CD14-positive monocyte (primary cell): ENCODE data around the gene DENND4B. TPM values are rescaled to one million over a fixed set of nuclear protein-coding genes. Genes with fewer than 3 reads are reported as not detected.

ENCODE experiments used
- DNase-seq, 3 donors: peaks; one replicate each; pipeline ENCODE4 v3.0.0-alpha.2; 2011 to 2022
- H2AFZ ChIP-seq: 2 replicates; pipeline ENCODE4 v1.6.0; 2012; ENCODE audit warnings: mild to moderate bottlenecking, low read depth, low read length, inconsistent platforms; ENCODE audit not compliant: insufficient read depth, poor library complexity, severe bottlenecking
- H3K27ac ChIP-seq, 2 donors: 1 replicate in 1 of 2; 2 replicates in 1 of 2; pipeline ENCODE4 v1.5.1; 2012 to 2013; ENCODE audit warnings: low read length in 2 of 2, control low read depth in 1 of 2, inconsistent platforms in 1 of 2, low read depth in 1 of 2, mild to moderate bottlenecking in 1 of 2
- H3K27me3 ChIP-seq, 2 donors: one replicate each; pipeline versions ENCODE4 v1.6.0 to v1.6.1; 2011 to 2013; ENCODE audit warnings: low read length in 2 of 2; ENCODE audit not compliant: control insufficient read depth in 2 of 2, insufficient read depth in 2 of 2
- H3K36me3 ChIP-seq, 2 donors: replicated peaks in 1 of 2; 1 replicate in 1 of 2; 2 replicates in 1 of 2; pipeline versions ENCODE4 v1.5.1 to v1.6.1; 2012 to 2013; ENCODE audit warnings: low read length in 2 of 2, control low read depth in 1 of 2, inconsistent platforms in 1 of 2, mild to moderate bottlenecking in 1 of 2; ENCODE audit not compliant: insufficient read depth in 2 of 2, control insufficient read depth in 1 of 2
- H3K4me1 ChIP-seq, 2 donors: 1 replicate in 1 of 2; 2 replicates in 1 of 2; pipeline versions ENCODE4 v1.5.1 to v1.6.1; 2012 to 2013; ENCODE audit warnings: low read length in 2 of 2, control low read depth in 1 of 2, inconsistent platforms in 1 of 2, mild to moderate bottlenecking in 1 of 2, moderate library complexity in 1 of 2; ENCODE audit not compliant: insufficient read depth in 2 of 2, control insufficient read depth in 1 of 2
- H3K4me2 ChIP-seq: replicated peaks from 2 replicates; pipeline ENCODE3; 2012; ENCODE audit warnings: low read length, moderate library complexity, mild to moderate bottlenecking; ENCODE audit not compliant: poor library complexity, severe bottlenecking; ENCODE audit errors: extremely low read depth
- H3K4me3 ChIP-seq, 3 experiments: fragments of 200-600 bp in 1 of 3; sonication (generic) in 1 of 3; replicated peaks in 1 of 3; 1 replicate in 2 of 3; 2 replicates in 1 of 3; pipeline ENCODE4 v1.5.1; 2011 to 2013; ENCODE audit warnings: low read length in 3 of 3, mild to moderate bottlenecking in 3 of 3, control low read depth in 2 of 3, low read depth in 2 of 3, inconsistent platforms in 1 of 3, moderate library complexity in 1 of 3
- H3K79me2 ChIP-seq: 2 replicates; pipeline ENCODE4 v1.6.0; 2012; ENCODE audit warnings: mild to moderate bottlenecking, control low read depth, inconsistent platforms, low read length, moderate library complexity; ENCODE audit not compliant: insufficient read depth
- H3K9ac ChIP-seq: 2 replicates; pipeline ENCODE4 v1.6.0; 2017; ENCODE audit warnings: low read length, mild to moderate bottlenecking; ENCODE audit not compliant: insufficient read depth, poor library complexity, severe bottlenecking
- H3K9me3 ChIP-seq, 2 donors: replicated peaks in 1 of 2; 1 replicate in 1 of 2; 2 replicates in 1 of 2; pipeline versions ENCODE4 v1.5.1 to v1.6.1; 2012 to 2013; ENCODE audit warnings: low read length in 2 of 2, control low read depth in 1 of 2; ENCODE audit not compliant: control insufficient read depth in 1 of 2, insufficient read depth in 1 of 2
- H4K20me1 ChIP-seq: 2 replicates; pipeline ENCODE4 v1.6.0; 2012; ENCODE audit warnings: mild to moderate bottlenecking, low read length, control low read depth, moderate library complexity; ENCODE audit not compliant: insufficient read depth
- H3K27ac Mint-ChIP-seq, 7 donors: one replicate each; pipeline ENCODE4 v1.8.0; 2020; ENCODE audit warnings: mild to moderate bottlenecking in 7 of 7, mixed read lengths in 7 of 7, moderate library complexity in 6 of 7, inconsistent platforms in 2 of 7
- H3K27me3 Mint-ChIP-seq, 3 donors: one replicate each; pipeline ENCODE4 v1.8.0; 2021 to 2022; ENCODE audit warnings: low read depth in 3 of 3, mild to moderate bottlenecking in 3 of 3, mixed read lengths in 3 of 3, moderate library complexity in 3 of 3, inconsistent platforms in 1 of 3
- H3K36me3 Mint-ChIP-seq, 2 donors: one replicate each; pipeline ENCODE4 v1.8.0; 2020; ENCODE audit warnings: mixed read lengths in 2 of 2, inconsistent platforms in 1 of 2, mild to moderate bottlenecking in 1 of 2
- H3K4me1 Mint-ChIP-seq: one replicate; pipeline ENCODE4 v1.8.0; 2020; ENCODE audit warnings: mild to moderate bottlenecking, mixed read lengths
- H3K4me3 Mint-ChIP-seq, 2 donors: one replicate each; pipeline ENCODE4 v1.8.0; 2020; ENCODE audit warnings: mild to moderate bottlenecking in 2 of 2, mixed read lengths in 2 of 2, moderate library complexity in 1 of 2
- H3K9me3 Mint-ChIP-seq, 7 donors: one replicate each; pipeline ENCODE4 v1.8.0; 2020 to 2022; ENCODE audit warnings: mixed read lengths in 7 of 7, mild to moderate bottlenecking in 6 of 7, moderate library complexity in 6 of 7, inconsistent platforms in 2 of 7
- WGBS: methylation state at CpG from one replicate; pipeline ENCODE4 v1.1.5; 2013; ENCODE audit warnings: missing lambda C conversion rate; ENCODE audit not compliant: insufficient coverage; 5-methylcytosine and 5-hydroxymethylcytosine counted together
- intact Hi-C, 2 donors: fragments of 100-400 bp; cut with micrococcal nuclease; formaldehyde crosslinking; loops; one replicate each; pipeline versions ENCODE4 v1.15.0 to v1.15.1; 2023
- polyA plus RNA-seq, 3 donors: library from polyadenylated mRNA; depleted of rRNA in 1 of 3; unstranded in 2 of 3; stranded (reverse) in 1 of 3; fragments of 300-500 nt in 2 of 3; fragments of >200 nt in 1 of 3; fragmentation: Illumina TruSeq in 2 of 3; gene quantifications; 1 replicate in 2 of 3; 2 replicates in 1 of 3; pipeline ENCODE4 v1.2.3, GENCODE V29; 2012 to 2021
- TF ChIP-seq, protein P1 (sequence below): fragments of 200-600 bp; IDR thresholded peaks from one replicate; pipeline ENCODE4 v1.8.0; 2022; ENCODE audit warnings: antibody characterized with exemption, mild to moderate bottlenecking

The DENND4B gene
- polyA plus RNA-seq, 3 donors = 7.8 to 324 (median 10.9) TPM

DNA sequence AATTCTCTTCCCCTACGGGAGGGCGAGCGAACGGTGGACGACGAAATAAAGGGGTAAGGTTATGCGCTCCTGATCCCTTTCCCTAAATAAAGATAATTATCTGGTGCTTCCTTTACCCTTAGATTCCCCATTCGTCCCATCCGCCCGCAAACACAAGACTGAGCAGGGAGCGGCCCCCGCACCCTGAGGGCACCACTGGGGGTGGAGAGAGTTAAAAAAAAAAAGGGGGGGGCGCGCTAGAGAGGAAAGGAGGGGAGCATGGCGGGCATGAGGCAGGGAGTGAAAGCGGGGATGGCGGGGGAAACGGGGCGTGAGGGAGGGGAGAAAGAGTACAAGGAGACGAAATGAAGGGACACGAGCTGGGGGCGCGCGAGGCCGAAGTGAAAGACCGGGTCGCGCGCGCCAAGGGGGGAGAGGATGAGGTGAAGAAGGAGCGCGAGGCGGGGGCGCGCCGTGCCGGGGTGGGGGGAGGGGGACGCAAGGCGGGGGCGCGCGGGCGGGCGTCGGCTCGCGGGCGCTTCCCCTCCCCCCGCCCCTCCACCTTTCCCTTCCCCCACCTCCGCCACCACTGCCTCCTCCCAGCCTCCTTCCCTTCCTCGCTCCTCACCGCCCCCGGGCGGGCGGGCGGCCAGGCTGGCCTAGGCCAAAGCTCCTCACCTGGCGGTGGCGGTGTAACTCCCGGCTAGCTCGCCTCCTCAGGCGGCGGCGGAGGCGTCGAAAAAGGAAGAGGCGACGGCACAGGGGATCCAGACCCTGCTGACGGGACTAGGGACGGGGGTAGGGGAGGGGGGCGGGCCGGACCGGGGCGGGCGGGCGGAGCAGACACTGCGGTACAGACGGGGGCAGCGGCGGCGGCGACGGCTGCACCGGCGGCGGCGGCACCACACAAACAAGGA, 24.2 kb downstream of the DENND4B start:
- H3K27ac Mint-ChIP-seq = peak overlapping the region; percentile 72 to 97 (median 91)

DNA sequence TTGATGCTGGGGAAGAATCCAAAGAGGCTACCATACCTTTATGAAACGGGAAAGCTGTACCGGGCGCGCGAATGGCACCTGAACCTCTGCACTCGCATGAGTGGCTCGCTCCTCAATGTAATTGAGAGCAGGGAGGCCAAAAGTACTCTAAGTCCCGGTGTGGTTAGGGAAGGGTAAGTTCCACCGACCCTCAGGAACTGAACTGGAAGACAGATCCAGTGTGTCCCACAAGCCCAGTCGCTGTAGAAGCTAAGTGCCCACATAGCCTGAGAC, 24.8 kb downstream of the DENND4B start:
- peaks cover 31 to 39% of the 10 kb centered on the region in 2 donors for H3K4me1 ChIP-seq

More for the DNA sequence above, 24.2 kb downstream of the DENND4B start:
- H3K79me2 ChIP-seq = peaks cover 53% of the 10 kb centered on the region
- peak overlapping the region; percentile 72 for H2AFZ ChIP-seq
- DNase-seq = peak in 2 of 3 donors; percentile 21 to 28
- intact Hi-C loops = loop anchor here (2.0 to 5.0 kb wide), 4 partner anchors 22 to 115 kb away; partner anchors contain the start of genes CRTC2 (in 1 of the 2) and RAB13 (in 1 of the 2)
- no peaks in the 10 kb centered on the region for H3K9me3 ChIP-seq
- no peaks in the 10 kb centered on the region for H3K27me3 ChIP-seq
- Mint-ChIP-seq H3K4me3 (peak overlapping the region; percentile 92 to 95), H3K9me3 (no peaks in the 10 kb centered on the region), H3K27me3 (peaks cover 0 to 3% (median 0%) of the 10 kb centered on the region in 3 donors), H3K4me1 (peaks cover 40% of the 10 kb centered on the region), H3K36me3 (peaks cover 14 to 26% of the 10 kb centered on the region in 2 donors)
- WGBS = under 1% methylated on average over 22 of the region's 86 CpGs
- TF ChIP-seq, protein P1, sequence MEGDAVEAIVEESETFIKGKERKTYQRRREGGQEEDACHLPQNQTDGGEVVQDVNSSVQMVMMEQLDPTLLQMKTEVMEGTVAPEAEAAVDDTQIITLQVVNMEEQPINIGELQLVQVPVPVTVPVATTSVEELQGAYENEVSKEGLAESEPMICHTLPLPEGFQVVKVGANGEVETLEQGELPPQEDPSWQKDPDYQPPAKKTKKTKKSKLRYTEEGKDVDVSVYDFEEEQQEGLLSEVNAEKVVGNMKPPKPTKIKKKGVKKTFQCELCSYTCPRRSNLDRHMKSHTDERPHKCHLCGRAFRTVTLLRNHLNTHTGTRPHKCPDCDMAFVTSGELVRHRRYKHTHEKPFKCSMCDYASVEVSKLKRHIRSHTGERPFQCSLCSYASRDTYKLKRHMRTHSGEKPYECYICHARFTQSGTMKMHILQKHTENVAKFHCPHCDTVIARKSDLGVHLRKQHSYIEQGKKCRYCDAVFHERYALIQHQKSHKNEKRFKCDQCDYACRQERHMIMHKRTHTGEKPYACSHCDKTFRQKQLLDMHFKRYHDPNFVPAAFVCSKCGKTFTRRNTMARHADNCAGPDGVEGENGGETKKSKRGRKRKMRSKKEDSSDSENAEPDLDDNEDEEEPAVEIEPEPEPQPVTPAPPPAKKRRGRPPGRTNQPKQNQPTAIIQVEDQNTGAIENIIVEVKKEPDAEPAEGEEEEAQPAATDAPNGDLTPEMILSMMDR = no peak
- H4K20me1 ChIP-seq = peaks cover 39% of the 10 kb centered on the region
- H3K4me1 ChIP-seq = peaks cover 31 to 39% of the 10 kb centered on the region in 2 donors
- peak overlapping the region; percentile 65 for H3K9ac ChIP-seq
- H3K27ac ChIP-seq = peak overlapping the region; percentile 49 to 74
- H3K4me3 ChIP-seq = peak overlapping the region; percentile 74 to 83 (median 80)
- H3K4me2 ChIP-seq = peak overlapping the region; percentile 79
- H3K36me3 ChIP-seq = peaks cover 0 to 17% of the 10 kb centered on the region in 2 donors

More for the DNA sequence above, 24.8 kb downstream of the DENND4B start:
- Histone ChIP-seq H3K9me3 (no peaks in the 10 kb centered on the region), H2AFZ (peak overlapping the region; percentile 72), H3K4me3 (peak overlapping the region; percentile 74 to 83 (median 80)), H4K20me1 (peaks cover 45% of the 10 kb centered on the region), H3K27me3 (no peaks in the 10 kb centered on the region), H3K27ac (peak overlapping the region; percentile 22 to 74), H3K36me3 (peaks cover 0 to 17% of the 10 kb centered on the region in 2 donors), H3K9ac (peak overlapping the region; percentile 65), H3K79me2 (peaks cover 59% of the 10 kb centered on the region), H3K4me2 (peak overlapping the region; percentile 79)
- Mint-ChIP-seq H3K9me3 (no peaks in the 10 kb centered on the region), H3K4me3 (peak overlapping the region; percentile 92 to 95), H3K27ac (peak overlapping the region; percentile 72 to 91 (median 87)), H3K27me3 (peaks cover 0 to 3% (median 0%) of the 10 kb centered on the region in 3 donors), H3K36me3 (peaks cover 14 to 26% of the 10 kb centered on the region in 2 donors), H3K4me1 (peaks cover 40% of the 10 kb centered on the region)
- DNase-seq = no peak
- 7% methylated on average over 7 of the region's 10 CpGs for WGBS
- TF ChIP-seq, protein P1 = no peak
- intact Hi-C loops = loop anchor here (2.0 to 5.0 kb wide), 4 partner anchors 23 to 114 kb away; partner anchors contain the start of genes CRTC2 (in 1 of the 2) and RAB13 (in 1 of the 2)
